Erythroblast (primary cell): ENCODE measurements around the gene HIF1A.

Experiments used
- GATA1 ChIP-seq: IDR thresholded peaks from 2 replicates; pipeline ENCODE4 v1.6.1; 2011; ENCODE audit warnings: low read depth, mild to moderate bottlenecking, control low read depth, low read length, moderate library complexity
- POLR2A ChIP-seq: IDR thresholded peaks from 2 replicates; pipeline ENCODE4 v1.6.1; 2011; ENCODE audit warnings: mild to moderate bottlenecking, low read length

- TF ChIP-seq POLR2A (no peak), GATA1 (no peak)
Observed at GRCh38 chr14:61673305-61673704, 22.0 kb upstream of the HIF1A start.
